ENCODE measurements around the gene ABCC1. TPM values are rescaled to one million over a fixed set of nuclear protein-coding genes. Genes with fewer than 3 reads are reported as not detected.

Gene ABCC1
- total and polyA plus RNA-seq, 2 of the 4 experiments (the other 2 are of a cell fraction), result 39.4 to 66.0 TPM

DNA sequence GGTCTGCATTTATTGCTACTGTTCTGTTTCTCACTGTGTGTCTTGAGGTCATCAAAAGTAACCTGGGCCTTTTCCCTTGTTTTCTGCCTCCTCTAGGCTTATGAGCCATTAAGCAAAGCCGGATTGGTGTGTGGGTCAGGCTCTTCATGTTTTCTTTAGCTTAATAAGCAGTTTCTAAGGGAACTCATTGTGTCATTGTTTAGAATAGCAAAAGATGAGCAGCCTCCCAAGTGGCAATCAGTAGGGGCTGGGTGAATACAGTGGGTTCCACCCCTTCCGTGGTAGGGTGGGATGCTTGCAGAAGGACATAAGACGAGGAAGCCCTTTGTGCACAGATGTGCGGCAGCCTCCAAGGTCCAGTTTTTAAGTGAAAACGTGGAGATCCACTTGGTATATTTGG, 34.5 kb downstream of the ABCC1 start:
- peak overlapping the region; percentile 42; the same call in 1 of the 2 replicates for H2BK20ac ChIP-seq (ENCODE audit: low read depth, low read length)
- no peak overlapping the region for H4K8ac ChIP-seq (ENCODE audit: low read depth in 2 of 2, low read length in 2 of 2)
- H2AK9ac ChIP-seq (replicated peaks; ENCODE audit: low read depth, low read length, poor library complexity), result no peak overlapping the region
- peaks cover 6 to 96% of the 10 kb centered on the region in 2 experiments for H3K79me1 ChIP-seq (ENCODE audit: low read depth in 1 of 2, low read length in 2 of 2)
- peaks cover 22% of the 10 kb centered on the region for H3K4me1 ChIP-seq (ENCODE audit: control insufficient read depth, insufficient read depth, low read length)
- no peak overlapping the region for H3K9ac ChIP-seq (ENCODE audit: low read depth, low read length)
- WGBS, 2 experiments (ENCODE audit: extremely low coverage in 2 of 2, insufficient read length in 1 of 2), result 48% methylated on average over 3 of the region's 5 CpGs; no CpG with 5 or more reads in 1 of the 2 experiments
- dilution Hi-C loops (cut with HindIII; ENCODE audit: low sequenced_read_pairs, unreplicated experiment), result no loop called here
- peak overlapping the region; percentile 58 for H3K4ac ChIP-seq (ENCODE audit: low read depth, low read length)
- no peak overlapping the region for H3K18ac ChIP-seq (ENCODE audit: low read depth, low read length)
- H2BK120ac ChIP-seq (ENCODE audit: low read depth, low read length), result peak overlapping the region; percentile 5; the same call in 1 of the 2 replicates
- peaks cover 63% of the 10 kb centered on the region for H4K20me1 ChIP-seq (ENCODE audit: insufficient read depth, low read length)
- peak overlapping the region; percentile 17; the same call in 1 of the 2 replicates for H3K14ac ChIP-seq (replicated peaks; ENCODE audit: low read depth, low read length)
- H3K9me1 ChIP-seq (ENCODE audit: insufficient read depth, low read length), result peaks cover 36% of the 10 kb centered on the region
- H2AFZ ChIP-seq (replicated peaks; ENCODE audit: low read length, poor library complexity), result no peak overlapping the region
- peak; percentile 55 for ATAC-seq (ENCODE audit: low read depth)
- no peak overlapping the region for H3K4me3 ChIP-seq (ENCODE audit: insufficient read depth, low read depth, low read length)
- CTCF ChIA-PET, result interaction anchor here (0.8 kb wide), 1 partner anchor 84 kb away, joined by 3 read pairs; no protein-coding TSS in a partner anchor
- peaks cover 9% of the 10 kb centered on the region for H3K9me3 ChIP-seq (ENCODE audit: control insufficient read depth, insufficient read depth, low read length)
- TF ChIP-seq, protein P1, sequence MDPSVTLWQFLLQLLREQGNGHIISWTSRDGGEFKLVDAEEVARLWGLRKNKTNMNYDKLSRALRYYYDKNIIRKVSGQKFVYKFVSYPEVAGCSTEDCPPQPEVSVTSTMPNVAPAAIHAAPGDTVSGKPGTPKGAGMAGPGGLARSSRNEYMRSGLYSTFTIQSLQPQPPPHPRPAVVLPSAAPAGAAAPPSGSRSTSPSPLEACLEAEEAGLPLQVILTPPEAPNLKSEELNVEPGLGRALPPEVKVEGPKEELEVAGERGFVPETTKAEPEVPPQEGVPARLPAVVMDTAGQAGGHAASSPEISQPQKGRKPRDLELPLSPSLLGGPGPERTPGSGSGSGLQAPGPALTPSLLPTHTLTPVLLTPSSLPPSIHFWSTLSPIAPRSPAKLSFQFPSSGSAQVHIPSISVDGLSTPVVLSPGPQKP (IDR thresholded peaks at IDR 0.05; ENCODE audit: borderline replicate concordance, low read depth, low read length), result no peak
- TF ChIP-seq CEBPB (IDR thresholded peaks at IDR 0.05; ENCODE audit: low read depth, low read length), result no peak
- 0 out of 2 replicates have a peak, but pooled peaks have one; percentile 2 for TF ChIP-seq RAD21 (IDR thresholded peaks at IDR 0.05; ENCODE audit: low read length)
- no peak for TF ChIP-seq NFE2L2 (IDR thresholded peaks at IDR 0.05; ENCODE audit: low read depth, low read length)
- peak; percentile 47 for TF ChIP-seq MAFK (IDR thresholded peaks at IDR 0.05; ENCODE audit: low read depth, low read length)
- TF ChIP-seq FOS (IDR thresholded peaks at IDR 0.05; ENCODE audit: low read depth, low read length), result no peak
- no TSS peak for BruUV-seq (replicated peaks)
- H3K27ac ChIP-seq (ENCODE audit: insufficient read depth, low read length), result peak overlapping the region; percentile 24; the same call in 1 of the 2 replicates
- no peak overlapping the region for H2AK5ac ChIP-seq (ENCODE audit: low read depth, low read length)
- POLR2A ChIA-PET (ENCODE audit: unreplicated experiment), result interaction anchor here (0.6 kb wide), 1 partner anchor 36 kb away, joined by 3 read pairs; no protein-coding TSS in a partner anchor
- in situ Hi-C loops (cut with MboI; ENCODE audit: low sequenced_read_pairs), result no loop called here
- no peak overlapping the region; the same call in 1 of the 2 replicates for H4K91ac ChIP-seq (ENCODE audit: insufficient read depth, low read depth, low read length)
- no peak overlapping the region for H2BK5ac ChIP-seq (ENCODE audit: low read depth, low read length, poor library complexity, severe bottlenecking)
- intact Hi-C loops (cut with micrococcal nuclease), result no loop called here
- H3K27me3 ChIP-seq (ENCODE audit: control insufficient read depth, insufficient read depth, low read length), result no peaks in the 10 kb centered on the region
- peak; percentile 72 for DNase-seq
- H3K23ac ChIP-seq (ENCODE audit: low read depth, low read length), result no peak overlapping the region
- H3K4me2 ChIP-seq (ENCODE audit: low read depth, low read length), result no peak overlapping the region; the same call in 1 of the 2 replicates
- H3K56ac ChIP-seq (ENCODE audit: extremely low read depth, insufficient read depth, low read length), result no peak overlapping the region
- H2BK15ac ChIP-seq (ENCODE audit: low read depth, low read length), result no peak overlapping the region
- H4K5ac ChIP-seq (ENCODE audit: low read depth, low read length), result no peak overlapping the region
- H3K36me3 ChIP-seq (ENCODE audit: control insufficient read depth, insufficient read depth, low read length), result peaks cover 29% of the 10 kb centered on the region

All from IMR-90 (cell line).